ENCODE measurements around the gene NTM. TPM values are rescaled to one million over a fixed set of nuclear protein-coding genes. Genes with fewer than 3 reads are reported as not detected.

NTM gene
- total RNA-seq, 1 donor from 2014 or later, result 9.9 TPM

DNA sequence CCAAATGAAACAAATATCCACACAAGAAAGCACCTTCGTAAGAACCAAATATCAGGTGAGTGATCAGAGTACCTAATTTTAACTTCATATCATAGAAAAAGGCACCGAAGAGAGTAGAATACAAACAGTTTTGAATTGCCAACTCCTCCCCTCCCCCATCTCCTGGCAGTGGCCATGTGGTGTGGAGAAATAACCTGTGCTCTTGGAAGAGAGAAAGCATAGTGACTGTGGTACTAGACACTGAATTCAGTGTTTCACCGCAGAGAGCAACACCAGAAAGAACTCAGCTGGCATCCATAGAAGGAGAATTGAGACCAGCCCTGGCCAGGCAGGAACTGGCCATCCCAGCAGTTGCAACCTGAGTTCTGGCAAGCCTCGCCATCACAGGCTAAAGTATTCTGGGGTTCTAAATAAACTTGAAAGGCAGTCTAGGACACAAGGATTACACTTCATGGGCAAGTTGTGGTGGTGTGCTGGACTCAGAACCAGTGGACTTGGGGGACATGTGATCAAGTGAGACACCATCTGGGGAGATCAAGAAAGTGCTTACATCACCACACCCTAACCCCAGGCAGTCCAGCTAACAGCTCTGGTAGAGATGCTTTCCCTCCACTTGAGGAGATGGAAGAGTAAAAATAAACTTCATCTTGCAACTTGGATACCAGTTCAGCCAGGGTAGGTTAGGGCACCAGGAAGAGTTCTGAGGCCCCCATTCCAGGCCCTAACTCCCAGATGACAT is 1003.2 kb downstream of the NTM start:
- Histone ChIP-seq H3K9me3 (ENCODE audit: control insufficient read depth in 3 of 3, low read length in 3 of 3) (no peaks in the 10 kb centered on the region), H3K27ac (ENCODE audit: low read depth, low read length) (no peak overlapping the region), H3K9ac (ENCODE audit: low read depth in 1 of 3, low read length in 3 of 3) (no peak overlapping the region), H3K4me1 (ENCODE audit: control insufficient read depth in 3 of 3, insufficient read depth in 3 of 3, low read length in 3 of 3) (no peaks in the 10 kb centered on the region), H3K4me3 (ENCODE audit: low read length in 3 of 3) (no peak overlapping the region), H3K36me3 (ENCODE audit: control insufficient read depth in 3 of 3, insufficient read depth in 3 of 3, low read length in 3 of 3) (no peaks in the 10 kb centered on the region), H3K27me3 (ENCODE audit: control insufficient read depth in 3 of 3, insufficient read depth in 3 of 3, low read length in 3 of 3) (no peaks in the 10 kb centered on the region)

DNA sequence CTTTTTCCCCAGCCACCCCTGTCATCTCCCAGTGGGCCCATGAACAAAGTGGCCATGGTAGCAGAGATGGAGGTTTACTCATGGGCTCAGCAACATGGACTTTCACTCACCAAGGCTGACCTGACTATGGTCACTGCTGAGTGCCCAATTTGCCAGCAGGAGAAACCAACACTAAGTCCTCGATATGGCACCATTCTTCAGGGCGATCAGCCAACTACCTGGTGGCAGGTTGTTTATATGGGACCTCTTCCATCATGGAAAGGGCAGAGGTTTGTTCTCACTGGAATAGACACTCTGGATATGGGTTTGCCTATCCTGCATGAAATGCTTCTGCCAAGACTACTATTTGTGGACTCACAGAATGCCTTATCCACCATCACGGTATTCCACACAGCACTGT is 1009.1 kb downstream of the NTM start:
- Histone ChIP-seq H3K27me3 (ENCODE audit: control insufficient read depth in 3 of 3, insufficient read depth in 3 of 3, low read length in 3 of 3) (no peaks in the 10 kb centered on the region), H3K36me3 (ENCODE audit: control insufficient read depth in 3 of 3, insufficient read depth in 3 of 3, low read length in 3 of 3) (no peaks in the 10 kb centered on the region), H3K27ac (ENCODE audit: low read depth, low read length) (no peak overlapping the region), H3K9ac (ENCODE audit: low read depth in 1 of 3, low read length in 3 of 3) (no peak overlapping the region), H3K4me3 (ENCODE audit: low read length in 3 of 3) (no peak overlapping the region), H3K4me1 (ENCODE audit: control insufficient read depth in 3 of 3, insufficient read depth in 3 of 3, low read length in 3 of 3) (no peaks in the 10 kb centered on the region), H3K9me3 (ENCODE audit: control insufficient read depth in 3 of 3, low read length in 3 of 3) (no peaks in the 10 kb centered on the region)

Small RNA genes within 50 kb of the gene (small RNA-seq; reads per million reads assigned to genes)
- not detected for gene RNU6ATAC12P
